T-helper 1 cell (primary cell): ENCODE results near the gene PSTPIP1.

Source experiments
- DNase-seq, 5 donors: peaks; one replicate each; pipeline ENCODE4 v3.0.0-alpha.2; 2012 to 2020

The PSTPIP1 gene

GRCh38 chr15:76999996-77000395, 5.1 kb downstream of the PSTPIP1 start:
- no peak for DNase-seq

GRCh38 chr15:77001351-77001750, 6.4 kb downstream of the PSTPIP1 start:
- DNase-seq = no peak

GRCh38 chr15:77001966-77002365, 7.0 kb downstream of the PSTPIP1 start:
- no peak for DNase-seq

GRCh38 chr15:77002436-77002835, 7.5 kb downstream of the PSTPIP1 start:
- no peak for DNase-seq

GRCh38 chr15:77002954-77003912, 8.3 kb downstream of the PSTPIP1 start:
- DNase-seq = peak; percentile 28 to 87 (median 53)

- no peak for DNase-seq
Observed at GRCh38 chr15:77004189-77004588, 9.3 kb downstream of the PSTPIP1 start.

GRCh38 chr15:77009176-77009575, 14.2 kb downstream of the PSTPIP1 start:
- DNase-seq = no peak

GRCh38 chr15:77009646-77010311, 14.9 kb downstream of the PSTPIP1 start:
- no peak for DNase-seq

- DNase-seq = no peak
Observed at GRCh38 chr15:77010312-77010686, 15.4 kb downstream of the PSTPIP1 start.

GRCh38 chr15:77010857-77011256, 15.9 kb downstream of the PSTPIP1 start:
- no peak for DNase-seq

GRCh38 chr15:77012117-77012712, 17.3 kb downstream of the PSTPIP1 start:
- no peak for DNase-seq

- peak in 4 of 5 donors; percentile 34 to 71 (median 42) for DNase-seq
Observed at GRCh38 chr15:77012868-77013267, 17.9 kb downstream of the PSTPIP1 start.

GRCh38 chr15:77013776-77014131, 18.8 kb downstream of the PSTPIP1 start:
- DNase-seq = peak; percentile 68 to 88 (median 80)

GRCh38 chr15:77014132-77015081, 19.5 kb downstream of the PSTPIP1 start:
- DNase-seq = no peak

- DNase-seq = no peak
Observed at GRCh38 chr15:77015646-77016320, 20.9 kb downstream of the PSTPIP1 start.

GRCh38 chr15:77016321-77016695, 21.4 kb downstream of the PSTPIP1 start:
- DNase-seq = no peak

- DNase-seq = no peak
Observed at GRCh38 chr15:77017091-77017660, 22.2 kb downstream of the PSTPIP1 start.

- no peak for DNase-seq
Observed at GRCh38 chr15:77017761-77018720, 23.1 kb downstream of the PSTPIP1 start.

- no peak for DNase-seq
Observed at GRCh38 chr15:77018796-77019505, 24.0 kb downstream of the PSTPIP1 start.
